ENCODE measurements around the gene TLR9.

- TF ChIP-seq, protein P1, sequence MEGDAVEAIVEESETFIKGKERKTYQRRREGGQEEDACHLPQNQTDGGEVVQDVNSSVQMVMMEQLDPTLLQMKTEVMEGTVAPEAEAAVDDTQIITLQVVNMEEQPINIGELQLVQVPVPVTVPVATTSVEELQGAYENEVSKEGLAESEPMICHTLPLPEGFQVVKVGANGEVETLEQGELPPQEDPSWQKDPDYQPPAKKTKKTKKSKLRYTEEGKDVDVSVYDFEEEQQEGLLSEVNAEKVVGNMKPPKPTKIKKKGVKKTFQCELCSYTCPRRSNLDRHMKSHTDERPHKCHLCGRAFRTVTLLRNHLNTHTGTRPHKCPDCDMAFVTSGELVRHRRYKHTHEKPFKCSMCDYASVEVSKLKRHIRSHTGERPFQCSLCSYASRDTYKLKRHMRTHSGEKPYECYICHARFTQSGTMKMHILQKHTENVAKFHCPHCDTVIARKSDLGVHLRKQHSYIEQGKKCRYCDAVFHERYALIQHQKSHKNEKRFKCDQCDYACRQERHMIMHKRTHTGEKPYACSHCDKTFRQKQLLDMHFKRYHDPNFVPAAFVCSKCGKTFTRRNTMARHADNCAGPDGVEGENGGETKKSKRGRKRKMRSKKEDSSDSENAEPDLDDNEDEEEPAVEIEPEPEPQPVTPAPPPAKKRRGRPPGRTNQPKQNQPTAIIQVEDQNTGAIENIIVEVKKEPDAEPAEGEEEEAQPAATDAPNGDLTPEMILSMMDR (IDR thresholded peaks at IDR 0.05), result no peak
- no peak for TF ChIP-seq POLR2A (IDR thresholded peaks at IDR 0.05)
- no peak for TF ChIP-seq POLR2AphosphoS5 (IDR thresholded peaks at IDR 0.05)
These were observed 43.2 kb downstream of the TLR9 start for GRCh38 chr3:52182196-52182595.
